Brain microvascular endothelial cell (primary cell): Measurements from ENCODE around the gene GET3.

Experiments used
- DNase-seq: peaks from one replicate; pipeline ENCODE4 v3.0.0-alpha.2; 2020
- H3K27ac ChIP-seq: fragments of 250-450 bp; sonication (Bioruptor Pico); 2 replicates; pipeline ENCODE4 v1.5.1; 2020; ENCODE audit warnings: mild to moderate bottlenecking, moderate library complexity
- H3K27me3 ChIP-seq: fragments of 250-450 bp; sonication (Bioruptor Pico); replicated peaks from 2 replicates; pipeline ENCODE4 v1.5.1; 2020; ENCODE audit warnings: mild to moderate bottlenecking
- H3K36me3 ChIP-seq: fragments of 250-450 bp; sonication (Bioruptor Pico); replicated peaks from 2 replicates; pipeline ENCODE4 v1.5.1; 2020; ENCODE audit warnings: mild to moderate bottlenecking
- H3K4me3 ChIP-seq: 2 replicates; pipeline ENCODE4 v1.5.1; 2011; ENCODE audit warnings: low read depth, mild to moderate bottlenecking, control low read depth, low read length, moderate library complexity
- CTCF ChIP-seq: IDR thresholded peaks from 2 replicates; pipeline ENCODE4 v1.5.1; 2011; ENCODE audit warnings: low read depth, mild to moderate bottlenecking, moderate library complexity, low read length, control low read depth, inconsistent platforms; ENCODE audit errors: missing control alignments
- in situ Hi-C: cut with HindIII; loops from 2 replicates; pipeline ENCODE4 v1.10.0; 2017; ENCODE audit warnings: low sequenced_read_pairs, low pct_ligation_motif_present

Gene GET3

GRCh38 chr19:12754465-12755196 is 17.3 kb downstream of the GET3 start:
- Histone ChIP-seq H3K36me3 (no peaks in the 10 kb centered on the region), H3K27me3 (peaks cover 8% of the 10 kb centered on the region), H3K27ac (no peak overlapping the region), H3K4me3 (no peak overlapping the region)
- no peak for TF ChIP-seq CTCF
- in situ Hi-C loops, result no loop called here
- no peak for DNase-seq

GRCh38 chr19:12756150-12756883 is 19.0 kb downstream of the GET3 start:
- no peak for DNase-seq
- H3K27ac ChIP-seq, result no peak overlapping the region
- peaks cover 5% of the 10 kb centered on the region for H3K27me3 ChIP-seq
- no peak for TF ChIP-seq CTCF
- no peaks in the 10 kb centered on the region for H3K36me3 ChIP-seq
- in situ Hi-C loops, result no loop called here
- no peak overlapping the region for H3K4me3 ChIP-seq

GRCh38 chr19:12757544-12758274 is 20.4 kb downstream of the GET3 start:
- H3K36me3 ChIP-seq, result no peaks in the 10 kb centered on the region
- H3K27me3 ChIP-seq, result no peaks in the 10 kb centered on the region
- peak; percentile 72 for TF ChIP-seq CTCF
- H3K27ac ChIP-seq, result no peak overlapping the region
- DNase-seq, result peak; percentile 71
- in situ Hi-C loops, result no loop called here
- peak overlapping the region; percentile 43 for H3K4me3 ChIP-seq

- H3K36me3 ChIP-seq, result peaks cover 4% of the 10 kb centered on the region
- in situ Hi-C loops, result no loop called here
- H3K27ac ChIP-seq, result no peak overlapping the region
- no peaks in the 10 kb centered on the region for H3K27me3 ChIP-seq
- no peak for TF ChIP-seq CTCF
- no peak for DNase-seq
- H3K4me3 ChIP-seq, result no peak overlapping the region
Observed at GRCh38 chr19:12759686-12760085, 22.4 kb downstream of the GET3 start.

GRCh38 chr19:12763100-12763499 is 25.8 kb downstream of the GET3 start:
- Histone ChIP-seq H3K4me3 (no peak overlapping the region), H3K27ac (no peak overlapping the region), H3K27me3 (no peaks in the 10 kb centered on the region), H3K36me3 (peaks cover 4% of the 10 kb centered on the region)
- DNase-seq, result no peak
- in situ Hi-C loops, result no loop called here
- no peak for TF ChIP-seq CTCF
